Mesendoderm (in vitro differentiated cells): ENCODE data around the gene RMRP.

Source experiments
- DNase-seq: peaks from one replicate; pipeline ENCODE4 v3.0.0; 2013
- H2AK5ac ChIP-seq: 2 replicates; pipeline ENCODE4 v1.6.1; 2013; ENCODE audit warnings: low read length, inconsistent platforms
- H2BK120ac ChIP-seq: 2 replicates; pipeline ENCODE4 v1.6.1; 2013; ENCODE audit warnings: low read depth, mild to moderate bottlenecking, low read length, moderate library complexity, mixed read lengths
- H2BK15ac ChIP-seq: replicated peaks from 2 replicates; pipeline ENCODE4 v1.6.1; 2013; ENCODE audit warnings: low read depth, mild to moderate bottlenecking, moderate library complexity
- H2BK5ac ChIP-seq: 2 replicates; pipeline ENCODE4 v1.6.1; 2013; ENCODE audit warnings: low read length, inconsistent platforms
- H3K18ac ChIP-seq: 2 replicates; pipeline ENCODE4 v1.6.1; 2013; ENCODE audit warnings: mild to moderate bottlenecking, low read length, mixed read lengths
- H3K23ac ChIP-seq: one replicate; pipeline ENCODE4 v1.6.1; 2013; ENCODE audit warnings: low read length
- H3K27ac ChIP-seq: 2 replicates; pipeline ENCODE4 v1.5.1; 2013; ENCODE audit warnings: low read depth, mild to moderate bottlenecking, inconsistent platforms, low read length, moderate library complexity
- H3K27me3 ChIP-seq: 2 replicates; pipeline ENCODE4 v1.6.1; 2013; ENCODE audit warnings: low read length, control low read depth, mild to moderate bottlenecking, inconsistent platforms; ENCODE audit not compliant: insufficient read depth, poor library complexity
- H3K36me3 ChIP-seq: 2 replicates; pipeline ENCODE4 v1.6.1; 2013; ENCODE audit warnings: low read length, inconsistent platforms; ENCODE audit not compliant: control insufficient read depth, insufficient read depth
- H3K4ac ChIP-seq: one replicate; pipeline ENCODE4 v1.6.1; 2013; ENCODE audit warnings: low read depth, mild to moderate bottlenecking, low read length, moderate library complexity
- H3K4me1 ChIP-seq: 2 replicates; pipeline ENCODE4 v1.6.1; 2013; ENCODE audit warnings: low read depth, low read length, inconsistent platforms; ENCODE audit not compliant: control insufficient read depth
- H3K4me2 ChIP-seq: 2 replicates; pipeline ENCODE4 v1.6.1; 2013; ENCODE audit warnings: low read length
- H3K4me3 ChIP-seq: 2 replicates; pipeline ENCODE4 v1.5.1; 2013; ENCODE audit warnings: mild to moderate bottlenecking, low read length
- H3K56ac ChIP-seq: one replicate; pipeline ENCODE4 v1.6.1; 2013; ENCODE audit warnings: low read length
- H3K79me1 ChIP-seq: 2 replicates; pipeline ENCODE4 v1.6.1; 2013; ENCODE audit warnings: low read length, inconsistent platforms
- H3K79me2 ChIP-seq: 2 replicates; pipeline ENCODE4 v1.6.1; 2013; ENCODE audit warnings: mild to moderate bottlenecking, low read length; ENCODE audit not compliant: control insufficient read depth, insufficient read depth
- H3K9ac ChIP-seq: 2 replicates; pipeline ENCODE4 v1.6.1; 2013; ENCODE audit warnings: low read length, inconsistent platforms
- H4K5ac ChIP-seq: one replicate; pipeline ENCODE4 v1.6.1; 2013; ENCODE audit warnings: low read length
- H4K8ac ChIP-seq: one replicate; pipeline ENCODE4 v1.6.1; 2013; ENCODE audit warnings: low read depth, mild to moderate bottlenecking, control low read depth, low read length, moderate library complexity
- WGBS: extraction: QIAGEN DNeasy Blood & Tissue Kit; methylation state at CpG from one replicate; pipeline ENCODE4 v1.1.7; 2013; ENCODE audit warnings: low lambda C conversion rate, missing lambda C conversion rate; ENCODE audit not compliant: insufficient coverage; ENCODE audit errors: extremely low coverage; 5-methylcytosine and 5-hydroxymethylcytosine counted together

Gene RMRP

GRCh38 chr9:35702696-35703095, 44.9 kb upstream of the RMRP start:
- no peak for DNase-seq
- no peak overlapping the region for H3K18ac ChIP-seq
- no peak overlapping the region for H3K9ac ChIP-seq
- H4K5ac ChIP-seq, result no peak overlapping the region
- no peak overlapping the region for H3K56ac ChIP-seq
- H3K36me3 ChIP-seq, result peaks cover 58% of the 10 kb centered on the region
- no peak overlapping the region for H4K8ac ChIP-seq
- no peak overlapping the region for H3K4ac ChIP-seq
- no peak overlapping the region for H2BK120ac ChIP-seq
- no peak overlapping the region for H3K27ac ChIP-seq
- no peak overlapping the region for H3K4me2 ChIP-seq
- no peak overlapping the region for H3K23ac ChIP-seq
- no peak overlapping the region for H2BK15ac ChIP-seq
- no peak overlapping the region for H3K4me3 ChIP-seq
- no peaks in the 10 kb centered on the region for H3K4me1 ChIP-seq
- no peaks in the 10 kb centered on the region for H3K79me2 ChIP-seq
- H3K79me1 ChIP-seq, result no peaks in the 10 kb centered on the region
- no peak overlapping the region for H2BK5ac ChIP-seq
- H2AK5ac ChIP-seq, result no peak overlapping the region
- WGBS, result no CpG with 5 or more reads among the region's 7 CpGs
- H3K27me3 ChIP-seq, result no peaks in the 10 kb centered on the region

- no peak overlapping the region for H3K23ac ChIP-seq
- H3K56ac ChIP-seq, result no peak overlapping the region
- no peak overlapping the region for H2AK5ac ChIP-seq
- H3K36me3 ChIP-seq, result peaks cover 54% of the 10 kb centered on the region
- no peak overlapping the region for H2BK15ac ChIP-seq
- H3K27me3 ChIP-seq, result no peaks in the 10 kb centered on the region
- no peak overlapping the region for H3K9ac ChIP-seq
- H4K8ac ChIP-seq, result no peak overlapping the region
- no peak for DNase-seq
- H3K4me3 ChIP-seq, result no peak overlapping the region
- no peaks in the 10 kb centered on the region for H3K79me2 ChIP-seq
- H3K27ac ChIP-seq, result no peak overlapping the region
- no peak overlapping the region for H4K5ac ChIP-seq
- H3K4me1 ChIP-seq, result no peaks in the 10 kb centered on the region
- no peak overlapping the region for H3K4ac ChIP-seq
- H2BK5ac ChIP-seq, result no peak overlapping the region
- H3K4me2 ChIP-seq, result no peak overlapping the region
- H2BK120ac ChIP-seq, result no peak overlapping the region
- H3K18ac ChIP-seq, result no peak overlapping the region
- no peaks in the 10 kb centered on the region for H3K79me1 ChIP-seq
Measured at GRCh38 chr9:35700942-35701341, 43.1 kb upstream of the RMRP start.

GRCh38 chr9:35700031-35700430, 42.2 kb upstream of the RMRP start:
- H4K5ac ChIP-seq, result no peak overlapping the region
- no peak overlapping the region for H3K4me3 ChIP-seq
- H3K79me2 ChIP-seq, result no peaks in the 10 kb centered on the region
- H3K4me2 ChIP-seq, result no peak overlapping the region
- peaks cover 52% of the 10 kb centered on the region for H3K36me3 ChIP-seq
- no peak for DNase-seq
- no peak overlapping the region for H2BK120ac ChIP-seq
- no peak overlapping the region for H3K4ac ChIP-seq
- no peak overlapping the region for H2BK15ac ChIP-seq
- no peak overlapping the region for H3K56ac ChIP-seq
- H3K9ac ChIP-seq, result no peak overlapping the region
- H2AK5ac ChIP-seq, result no peak overlapping the region
- H3K4me1 ChIP-seq, result no peaks in the 10 kb centered on the region
- no peak overlapping the region for H2BK5ac ChIP-seq
- no peaks in the 10 kb centered on the region for H3K79me1 ChIP-seq
- H3K18ac ChIP-seq, result no peak overlapping the region
- no peak overlapping the region for H3K23ac ChIP-seq
- H3K27me3 ChIP-seq, result no peaks in the 10 kb centered on the region
- WGBS, result no CpG with 5 or more reads among the region's 11 CpGs
- H4K8ac ChIP-seq, result no peak overlapping the region
- no peak overlapping the region for H3K27ac ChIP-seq

- Histone ChIP-seq H3K79me1 (no peaks in the 10 kb centered on the region), H3K4me2 (no peak overlapping the region), H3K27ac (no peak overlapping the region), H2BK15ac (no peak overlapping the region), H3K4me1 (no peaks in the 10 kb centered on the region), H3K56ac (no peak overlapping the region), H2BK120ac (no peak overlapping the region), H3K79me2 (no peaks in the 10 kb centered on the region), H4K8ac (no peak overlapping the region), H3K18ac (no peak overlapping the region), H3K4ac (no peak overlapping the region), H3K27me3 (no peaks in the 10 kb centered on the region), H3K4me3 (no peak overlapping the region), H3K36me3 (peaks cover 36% of the 10 kb centered on the region), H3K9ac (no peak overlapping the region), H2BK5ac (no peak overlapping the region), H4K5ac (no peak overlapping the region), H3K23ac (no peak overlapping the region), H2AK5ac (no peak overlapping the region)
- no peak for DNase-seq
- WGBS, result no CpG with 5 or more reads among the region's 5 CpGs
Measured at GRCh38 chr9:35698231-35698630, 40.4 kb upstream of the RMRP start.

- WGBS, result no CpG with 5 or more reads among the region's 14 CpGs
Measured at GRCh38 chr9:35697486-35697885, 39.7 kb upstream of the RMRP start.

GRCh38 chr9:35696520-35697215, 38.8 kb upstream of the RMRP start:
- no peak overlapping the region for H4K8ac ChIP-seq
- H3K4me3 ChIP-seq, result no peak overlapping the region
- H3K79me2 ChIP-seq, result no peaks in the 10 kb centered on the region
- WGBS, result no CpG with 5 or more reads among the region's 9 CpGs
- no peaks in the 10 kb centered on the region for H3K27me3 ChIP-seq
- peaks cover 27% of the 10 kb centered on the region for H3K36me3 ChIP-seq
- H3K4me2 ChIP-seq, result no peak overlapping the region
- H3K9ac ChIP-seq, result no peak overlapping the region
- H3K23ac ChIP-seq, result no peak overlapping the region
- H2BK15ac ChIP-seq, result no peak overlapping the region
- no peak overlapping the region for H4K5ac ChIP-seq
- H3K79me1 ChIP-seq, result no peaks in the 10 kb centered on the region
- no peak overlapping the region for H3K27ac ChIP-seq
- DNase-seq, result peak; percentile 72
- no peak overlapping the region for H2BK5ac ChIP-seq
- no peak overlapping the region for H2AK5ac ChIP-seq
- no peak overlapping the region for H3K56ac ChIP-seq
- no peak overlapping the region for H2BK120ac ChIP-seq
- no peak overlapping the region for H3K18ac ChIP-seq
- no peaks in the 10 kb centered on the region for H3K4me1 ChIP-seq
- no peak overlapping the region for H3K4ac ChIP-seq

More at GRCh38 chr9:35697486-35697885, 39.7 kb upstream of the RMRP start:
- Histone ChIP-seq H3K9ac (no peak overlapping the region), H3K4me1 (no peaks in the 10 kb centered on the region), H2AK5ac (no peak overlapping the region), H3K27ac (no peak overlapping the region), H4K5ac (no peak overlapping the region), H3K79me2 (no peaks in the 10 kb centered on the region), H3K27me3 (no peaks in the 10 kb centered on the region), H3K4me2 (no peak overlapping the region), H3K4ac (no peak overlapping the region), H3K56ac (no peak overlapping the region), H3K23ac (no peak overlapping the region), H3K79me1 (no peaks in the 10 kb centered on the region), H4K8ac (no peak overlapping the region), H2BK5ac (no peak overlapping the region), H2BK120ac (no peak overlapping the region), H3K4me3 (no peak overlapping the region), H2BK15ac (no peak overlapping the region), H3K36me3 (peaks cover 31% of the 10 kb centered on the region), H3K18ac (no peak overlapping the region)
- DNase-seq, result no peak
